Hepatocyte (in vitro differentiated cells): ENCODE measurements around the gene TRIM3.

Source experiments
- CTCF ChIP-seq: fragments of 200-600 bp; sonication (generic); IDR thresholded peaks from 2 replicates; pipeline ENCODE4 v1.5.1; 2016; ENCODE audit warnings: antibody characterized with exemption, mild to moderate bottlenecking; ENCODE audit not compliant: poor library complexity
- EZH2phosphoT487 ChIP-seq: fragments of 200-600 bp; sonication (generic); IDR thresholded peaks from one replicate; pipeline ENCODE4 v1.6.1; 2018; ENCODE audit warnings: antibody characterized with exemption, mild to moderate bottlenecking, low read depth, moderate library complexity; ENCODE audit not compliant: unreplicated experiment, severe bottlenecking

- TF ChIP-seq CTCF (no peak), EZH2phosphoT487 (no peak)
Measured at GRCh38 chr11:6516865-6517264, 43.1 kb upstream of the TRIM3 start.
